HepG2 (cell line): ENCODE results near the gene GDPGP1. TPM values are rescaled to one million over a fixed set of nuclear protein-coding genes. Genes with fewer than 3 reads are reported as not detected.

Source experiments
- ATF6 ChIP-seq: sonication (generic); formaldehyde crosslinking; conservative IDR thresholded peaks from 2 replicates; pipeline ENCODE4 v1.4.0; 2020; ENCODE audit warnings: missing genetic modification reagents
- BRCA1 ChIP-seq: sonication (generic); formaldehyde crosslinking; IDR thresholded peaks from 2 replicates; pipeline ENCODE4 v1.4.0; 2020; ENCODE audit warnings: missing genetic modification reagents
- CREM ChIP-seq, 2 experiments: sonication (generic) in 1 of 2; formaldehyde crosslinking in 1 of 2; IDR thresholded peaks; 2 replicates each; pipeline versions ENCODE4 v1.4.0 to v1.6.1; 2016 to 2020; ENCODE audit warnings: antibody characterized with exemption in 1 of 2, mild to moderate bottlenecking in 1 of 2, missing genetic modification reagents in 1 of 2
- DDIT3 ChIP-seq: sonication (generic); formaldehyde crosslinking; IDR thresholded peaks from 2 replicates; pipeline ENCODE4 v1.4.0; 2020; ENCODE audit warnings: mild to moderate bottlenecking, missing genetic modification reagents
- ESRRA ChIP-seq: sonication (generic); formaldehyde crosslinking; IDR thresholded peaks from 2 replicates; pipeline ENCODE4 v1.5.1; 2020; ENCODE audit warnings: mild to moderate bottlenecking, low read depth, missing genetic modification reagents
- FOXA3 ChIP-seq: IDR thresholded peaks from 2 replicates; pipeline ENCODE4 v1.6.1; 2016; ENCODE audit warnings: missing genetic modification reagents, missing compliant biosample characterization
- FOXO1 ChIP-seq: sonication (generic); formaldehyde crosslinking; IDR thresholded peaks from 2 replicates; pipeline ENCODE4 v1.4.0; 2020; ENCODE audit warnings: missing genetic modification reagents
- HMG20B ChIP-seq: conservative IDR thresholded peaks from 2 replicates; pipeline ENCODE4 v1.6.1; 2016; ENCODE audit warnings: missing genetic modification reagents, missing compliant biosample characterization
- KDM5A ChIP-seq: fragments of 200-600 bp; sonication (generic); IDR thresholded peaks from 2 replicates; pipeline ENCODE4 v1.7.0; 2018; ENCODE audit warnings: antibody characterized with exemption, mild to moderate bottlenecking, low read length, borderline replicate concordance
- KLF9 ChIP-seq: IDR thresholded peaks from 2 replicates; pipeline ENCODE4 v1.6.1; 2016; ENCODE audit warnings: low read depth
- LCORL ChIP-seq, 2 experiments: fragments of 450-650 bp in 1 of 2; sonication (generic) in 1 of 2; formaldehyde crosslinking in 1 of 2; IDR thresholded peaks; 2 replicates each; pipeline versions ENCODE4 v1.5.0 to v1.6.1; 2017 to 2020; ENCODE audit warnings: antibody characterized with exemption in 1 of 2, missing genetic modification reagents in 1 of 2
- MXD3 ChIP-seq: IDR thresholded peaks from 2 replicates; pipeline ENCODE4 v1.6.1; 2016; ENCODE audit warnings: mild to moderate bottlenecking, missing biosample characterization, missing genetic modification reagents
- NFE2L2 ChIP-seq: fragments of 150-350 bp; IDR thresholded peaks from 2 replicates; pipeline ENCODE4 v1.6.1; 2014; ENCODE audit warnings: low read length
- NFYC ChIP-seq: IDR thresholded peaks from 2 replicates; pipeline ENCODE4 v1.6.1; 2016; ENCODE audit warnings: missing genetic modification reagents, missing compliant biosample characterization
- PHF5A ChIP-seq: IDR thresholded peaks from one replicate; pipeline ENCODE4 v1.6.1; 2018; ENCODE audit warnings: low read depth, missing genetic modification reagents; ENCODE audit not compliant: unreplicated experiment
- SETDB1 ChIP-seq: sonication (generic); formaldehyde crosslinking; IDR thresholded peaks from 2 replicates; pipeline ENCODE4 v1.5.1; 2020; ENCODE audit warnings: missing genetic modification reagents, mild to moderate bottlenecking, borderline replicate concordance
- SIN3A ChIP-seq: IDR thresholded peaks from 2 replicates; pipeline ENCODE4 v1.6.1; 2011; ENCODE audit warnings: low read depth, mild to moderate bottlenecking, control low read depth, low read length, borderline replicate concordance
- SMC3 ChIP-seq: IDR thresholded peaks from 2 replicates; pipeline ENCODE4 v1.6.1; 2011; ENCODE audit warnings: low read length, improper control_type of control experiment
- ZFY ChIP-seq: sonication (generic); formaldehyde crosslinking; IDR thresholded peaks from 2 replicates; pipeline ENCODE4 v1.4.0; 2020; ENCODE audit warnings: missing genetic modification reagents
- ZNF101 ChIP-seq: sonication (generic); formaldehyde crosslinking; IDR thresholded peaks from 2 replicates; pipeline ENCODE4 v1.4.0; 2020; ENCODE audit warnings: mild to moderate bottlenecking, low read depth, missing genetic modification reagents, borderline replicate concordance
- ZNF343 ChIP-seq: sonication (generic); formaldehyde crosslinking; IDR thresholded peaks from 2 replicates; pipeline ENCODE4 v1.4.0; 2020; ENCODE audit warnings: mild to moderate bottlenecking, missing genetic modification reagents
- ZNF431 ChIP-seq: sonication (generic); formaldehyde crosslinking; IDR thresholded peaks from 2 replicates; pipeline ENCODE4 v1.9.0; 2022; ENCODE audit warnings: missing genetic modification reagents, low read depth, mild to moderate bottlenecking, borderline replicate concordance
- ZNF549 ChIP-seq: sonication (generic); formaldehyde crosslinking; IDR thresholded peaks from 2 replicates; pipeline ENCODE4 v1.5.0; 2020; ENCODE audit warnings: missing genetic modification reagents
- ZNF703 ChIP-seq: sonication (generic); formaldehyde crosslinking; IDR thresholded peaks from 2 replicates; pipeline ENCODE4 v1.5.1; 2020; ENCODE audit warnings: missing genetic modification reagents, mild to moderate bottlenecking, moderate library complexity, borderline replicate concordance
- ZNF710 ChIP-seq: sonication (generic); formaldehyde crosslinking; IDR thresholded peaks from 2 replicates; pipeline ENCODE4 v1.5.0; 2020; ENCODE audit warnings: mild to moderate bottlenecking, missing genetic modification reagents, borderline replicate concordance
- ZSCAN20 ChIP-seq: sonication (generic); formaldehyde crosslinking; IDR thresholded peaks from 2 replicates; pipeline ENCODE4 v1.4.0; 2020; ENCODE audit warnings: missing genetic modification reagents, mild to moderate bottlenecking, borderline replicate concordance
- polyA plus RNA-seq, 8 experiments: library from polyadenylated mRNA; depleted of rRNA in 3 of 8; stranded (reverse) in 7 of 8; unstranded in 1 of 8; fragments of >200 nt; fragmentation: Illumina TruSeq in 4 of 8; extraction: Trizol in 4 of 8; gene quantifications; 2 replicates each; pipeline versions ENCODE4 v1.2.1 to v1.2.3, GENCODE V29; 2011 to 2016; ENCODE audit warnings: low read depth in 4 of 8, missing spikeins in 1 of 8, mixed read lengths in 1 of 8; ENCODE audit not compliant: insufficient read depth in 1 of 8
- total RNA-seq, 5 experiments: library from RNA; depleted of rRNA; stranded (reverse); fragments of >200 nt; fragmentation: Illumina TruSeq; extraction: Trizol; gene quantifications; 2 replicates each; pipeline ENCODE4 v1.2.3, GENCODE V29; 2016; ENCODE audit warnings: low read depth in 1 of 5

Gene GDPGP1
- total and polyA plus RNA-seq, 2 of the 13 experiments (the other 11 are each of a cell fraction or from before 2014, with no cell fraction given), result 1.5 to 4.3 TPM

- no peak for TF ChIP-seq HMG20B
- no peak for TF ChIP-seq ATF6 (CRISPR knock-in tag)
- TF ChIP-seq NFE2L2, result no peak
- peak; percentile 78 for TF ChIP-seq ZFY (CRISPR knock-in tag)
- TF ChIP-seq CREM (IDR thresholded peaks at IDR 0.05), result no peak
- no peak for TF ChIP-seq CREM (CRISPR knock-in tag; IDR thresholded peaks at IDR 0.05)
- no peak for TF ChIP-seq ZNF431 (CRISPR knock-in tag)
- no peak for TF ChIP-seq ZNF343 (CRISPR knock-in tag)
- TF ChIP-seq ZNF703, result no peak
- TF ChIP-seq ZSCAN20 (CRISPR knock-in tag), result peak; percentile 83; the same call in 1 of the 2 replicates
- TF ChIP-seq PHF5A (CRISPR knock-in tag), result no peak
- no peak for TF ChIP-seq DDIT3 (CRISPR knock-in tag)
- TF ChIP-seq KLF9 (CRISPR knock-in tag), result no peak
- no peak for TF ChIP-seq KDM5A
- no peak for TF ChIP-seq ZNF549 (CRISPR knock-in tag)
- TF ChIP-seq ESRRA, result no peak
- no peak for TF ChIP-seq SETDB1 (CRISPR knock-in tag)
- TF ChIP-seq SMC3, result no peak
- peak; percentile 46; the same call in 1 of the 2 replicates for TF ChIP-seq SIN3A
- TF ChIP-seq LCORL (IDR thresholded peaks at IDR 0.05), result no peak
- TF ChIP-seq LCORL (CRISPR knock-in tag; IDR thresholded peaks at IDR 0.05), result peak; percentile 27; the same call in 1 of the 2 replicates
- TF ChIP-seq NFYC, result no peak
- peak; percentile 36; the same call in 1 of the 2 replicates for TF ChIP-seq FOXA3 (CRISPR knock-in tag)
- TF ChIP-seq MXD3 (CRISPR knock-in tag), result no peak; the same call in 1 of the 2 replicates
- TF ChIP-seq FOXO1 (CRISPR knock-in tag), result peak; percentile 44; the same call in 1 of the 2 replicates
- peak; percentile 56; the same call in 1 of the 2 replicates for TF ChIP-seq BRCA1 (CRISPR knock-in tag)
- no peak for TF ChIP-seq ZNF710 (CRISPR knock-in tag)
- no peak for TF ChIP-seq ZNF101 (CRISPR knock-in tag)
Observed at GRCh38 chr15:90184786-90185704, 49.0 kb upstream of the GDPGP1 start (continued).
